DOHH2 (cell line): Measurements from ENCODE around the gene CXCL1.

Experiments used
- H3F3A ChIP-seq: fragments of 200-600 bp; sonication (generic), shearing (Covaris generic); 2 replicates; pipeline ENCODE4 v1.6.0; 2016; ENCODE audit warnings: antibody characterized with exemption, mild to moderate bottlenecking; ENCODE audit not compliant: control insufficient read depth, insufficient read depth
- H3K27ac ChIP-seq: fragments of 200-600 bp; sonication (generic); 2 replicates; pipeline ENCODE4 v1.5.1; 2014; ENCODE audit warnings: low read depth, mild to moderate bottlenecking, low read length, moderate library complexity
- H3K27me3 ChIP-seq: fragments of 200-600 bp; sonication (generic); 2 replicates; pipeline ENCODE4 v1.6.1; 2014; ENCODE audit warnings: mild to moderate bottlenecking, low read length, mixed read lengths; ENCODE audit not compliant: control insufficient read depth
- H3K36me3 ChIP-seq: fragments of 200-600 bp; sonication (generic); 2 replicates; pipeline ENCODE4 v1.6.1; 2014; ENCODE audit warnings: mild to moderate bottlenecking, low read length, moderate library complexity, mixed read lengths; ENCODE audit not compliant: control insufficient read depth
- H3K4me1 ChIP-seq: fragments of 200-600 bp; sonication (generic); 2 replicates; pipeline ENCODE4 v1.6.1; 2014; ENCODE audit warnings: mild to moderate bottlenecking, low read length, mixed read lengths; ENCODE audit not compliant: control insufficient read depth
- H3K4me2 ChIP-seq: fragments of 200-600 bp; sonication (generic); 2 replicates; pipeline ENCODE4 v1.6.0; 2014; ENCODE audit warnings: mild to moderate bottlenecking, low read length, moderate library complexity
- H3K4me3 ChIP-seq: fragments of 200-600 bp; sonication (generic); 2 replicates; pipeline ENCODE4 v1.5.1; 2014; ENCODE audit warnings: mild to moderate bottlenecking, low read length, mixed read lengths
- H3K79me2 ChIP-seq: fragments of 200-600 bp; sonication (generic); 2 replicates; pipeline ENCODE4 v1.6.1; 2014; ENCODE audit warnings: mild to moderate bottlenecking, low read length, mixed read lengths; ENCODE audit not compliant: control insufficient read depth
- H3K9me2 ChIP-seq: fragments of 200-600 bp; sonication (generic); replicated peaks from 2 replicates; pipeline ENCODE4 v1.6.1; 2014; ENCODE audit warnings: mild to moderate bottlenecking, low read length, mixed read lengths; ENCODE audit not compliant: control insufficient read depth
- H3K9me3 ChIP-seq: fragments of 200-600 bp; sonication (generic); 2 replicates; pipeline ENCODE4 v1.6.1; 2014; ENCODE audit warnings: antibody characterized with exemption, low read length, mixed read lengths; ENCODE audit not compliant: control insufficient read depth, insufficient read depth
- H4K20me1 ChIP-seq: fragments of 200-600 bp; sonication (generic); 2 replicates; pipeline ENCODE4 v1.6.0; 2014; ENCODE audit warnings: low read depth, mild to moderate bottlenecking, antibody characterized with exemption, low read length, moderate library complexity; ENCODE audit not compliant: control insufficient read depth, insufficient read depth
- CTCF ChIP-seq: fragments of 200-600 bp; sonication (generic); IDR thresholded peaks from one replicate; pipeline ENCODE4 v1.5.1; 2014; ENCODE audit warnings: antibody characterized with exemption, mild to moderate bottlenecking, low read depth, low read length; ENCODE audit not compliant: poor library complexity, severe bottlenecking
- EZH2phosphoT487 ChIP-seq: fragments of 200-600 bp; sonication (generic); IDR thresholded peaks from 2 replicates; pipeline ENCODE4 v1.6.1; 2017; ENCODE audit warnings: borderline replicate concordance, mild to moderate bottlenecking, antibody characterized with exemption, low read length, moderate library complexity, mixed read lengths

CXCL1 gene

GRCh38 chr4:73859614-73860088 is 9.5 kb upstream of the CXCL1 start:
- Histone ChIP-seq H3K4me2 (no peak overlapping the region), H3K4me1 (no peaks in the 10 kb centered on the region), H3K27me3 (no peaks in the 10 kb centered on the region), H3K79me2 (no peaks in the 10 kb centered on the region), H3F3A (no peaks in the 10 kb centered on the region), H3K9me3 (no peaks in the 10 kb centered on the region), H3K27ac (no peak overlapping the region), H3K36me3 (no peaks in the 10 kb centered on the region), H3K4me3 (no peak overlapping the region), H3K9me2 (no peaks in the 10 kb centered on the region), H4K20me1 (no peaks in the 10 kb centered on the region)
- TF ChIP-seq CTCF (no peak), EZH2phosphoT487 (no peak)

DNA sequence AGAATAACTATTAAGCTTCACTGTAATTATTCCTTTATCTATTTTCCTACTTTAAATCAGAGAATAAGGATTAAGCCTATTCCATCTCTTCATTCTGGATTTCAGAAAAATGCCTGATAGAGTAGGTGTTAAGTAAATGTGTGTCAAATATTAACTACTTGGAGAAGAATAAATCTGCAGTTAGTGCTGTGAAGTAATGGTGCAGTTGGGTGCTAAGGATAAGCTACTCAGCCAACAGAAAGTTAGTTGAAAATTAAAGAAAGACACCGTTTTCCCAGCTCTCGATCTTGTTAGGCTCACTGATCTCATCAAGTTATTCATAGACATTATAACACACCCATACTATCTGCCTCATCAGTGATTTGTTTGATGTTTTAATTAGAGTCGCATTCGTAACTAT is 9.0 kb upstream of the CXCL1 start:
- no peaks in the 10 kb centered on the region for H3K9me2 ChIP-seq
- H3K4me3 ChIP-seq, result no peak overlapping the region
- no peaks in the 10 kb centered on the region for H3K36me3 ChIP-seq
- no peaks in the 10 kb centered on the region for H4K20me1 ChIP-seq
- no peak overlapping the region for H3K4me2 ChIP-seq
- H3F3A ChIP-seq, result no peaks in the 10 kb centered on the region
- no peaks in the 10 kb centered on the region for H3K27me3 ChIP-seq
- H3K79me2 ChIP-seq, result no peaks in the 10 kb centered on the region
- TF ChIP-seq CTCF, result no peak
- TF ChIP-seq EZH2phosphoT487, result no peak
- H3K4me1 ChIP-seq, result no peaks in the 10 kb centered on the region
- no peak overlapping the region for H3K27ac ChIP-seq
- no peaks in the 10 kb centered on the region for H3K9me3 ChIP-seq

- Histone ChIP-seq H3K36me3 (no peaks in the 10 kb centered on the region), H3K4me2 (no peak overlapping the region), H3K79me2 (no peaks in the 10 kb centered on the region), H3F3A (no peaks in the 10 kb centered on the region), H3K9me2 (no peaks in the 10 kb centered on the region), H3K27me3 (no peaks in the 10 kb centered on the region), H3K4me3 (no peak overlapping the region), H4K20me1 (no peaks in the 10 kb centered on the region), H3K27ac (no peak overlapping the region), H3K4me1 (no peaks in the 10 kb centered on the region), H3K9me3 (no peaks in the 10 kb centered on the region)
- no peak for TF ChIP-seq CTCF
- no peak for TF ChIP-seq EZH2phosphoT487
Observed at GRCh38 chr4:73860917-73861316, 8.3 kb upstream of the CXCL1 start.

DNA sequence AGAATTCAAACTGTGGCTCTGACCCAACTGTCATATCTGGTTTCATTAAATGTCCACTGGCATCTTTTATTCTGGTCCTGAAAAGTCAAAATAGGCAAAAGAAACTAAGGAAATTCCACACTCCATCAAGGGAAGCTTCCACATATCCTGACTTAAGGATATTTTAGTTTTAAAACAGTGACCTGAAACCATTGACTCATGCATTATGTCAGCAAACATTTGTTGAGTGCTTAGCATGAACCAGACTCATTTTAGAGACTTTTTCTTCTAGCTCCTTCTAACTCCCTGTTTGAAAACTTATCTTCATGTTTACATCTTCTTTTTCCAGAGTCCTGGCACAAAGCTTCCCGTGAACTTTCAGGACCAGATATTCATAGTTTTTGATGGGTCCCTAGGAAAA is 6.9 kb upstream of the CXCL1 start:
- TF ChIP-seq EZH2phosphoT487, result no peak
- no peak for TF ChIP-seq CTCF
- no peaks in the 10 kb centered on the region for H3K9me2 ChIP-seq
- no peaks in the 10 kb centered on the region for H3F3A ChIP-seq
- no peaks in the 10 kb centered on the region for H4K20me1 ChIP-seq
- H3K4me2 ChIP-seq, result no peak overlapping the region
- no peak overlapping the region for H3K27ac ChIP-seq
- no peaks in the 10 kb centered on the region for H3K4me1 ChIP-seq
- H3K36me3 ChIP-seq, result no peaks in the 10 kb centered on the region
- no peaks in the 10 kb centered on the region for H3K79me2 ChIP-seq
- no peak overlapping the region for H3K4me3 ChIP-seq
- H3K27me3 ChIP-seq, result no peaks in the 10 kb centered on the region
- H3K9me3 ChIP-seq, result no peaks in the 10 kb centered on the region
